Stimulated activated CD4-positive, alpha-beta T cell treated with anti-CD3 and anti-CD28 coated beads, Interleukin-4, amount 100 ng/mL, for 4 hours (primary cell): ENCODE results near the gene PTPRCAP.
A peak's percentile ranks its signal among the peaks of the same experiment; 100 is the strongest.
"Not testable (repeated sequence)": the region's sequence is repeated elsewhere in the genome, so short reads cannot be mapped to it uniquely, and the experiment has no call there.

Experiments used
- DNase-seq, 2 experiments: peaks; one replicate each; pipeline ENCODE4 v3.0.0-alpha.2; 2020

Gene PTPRCAP

DNA sequence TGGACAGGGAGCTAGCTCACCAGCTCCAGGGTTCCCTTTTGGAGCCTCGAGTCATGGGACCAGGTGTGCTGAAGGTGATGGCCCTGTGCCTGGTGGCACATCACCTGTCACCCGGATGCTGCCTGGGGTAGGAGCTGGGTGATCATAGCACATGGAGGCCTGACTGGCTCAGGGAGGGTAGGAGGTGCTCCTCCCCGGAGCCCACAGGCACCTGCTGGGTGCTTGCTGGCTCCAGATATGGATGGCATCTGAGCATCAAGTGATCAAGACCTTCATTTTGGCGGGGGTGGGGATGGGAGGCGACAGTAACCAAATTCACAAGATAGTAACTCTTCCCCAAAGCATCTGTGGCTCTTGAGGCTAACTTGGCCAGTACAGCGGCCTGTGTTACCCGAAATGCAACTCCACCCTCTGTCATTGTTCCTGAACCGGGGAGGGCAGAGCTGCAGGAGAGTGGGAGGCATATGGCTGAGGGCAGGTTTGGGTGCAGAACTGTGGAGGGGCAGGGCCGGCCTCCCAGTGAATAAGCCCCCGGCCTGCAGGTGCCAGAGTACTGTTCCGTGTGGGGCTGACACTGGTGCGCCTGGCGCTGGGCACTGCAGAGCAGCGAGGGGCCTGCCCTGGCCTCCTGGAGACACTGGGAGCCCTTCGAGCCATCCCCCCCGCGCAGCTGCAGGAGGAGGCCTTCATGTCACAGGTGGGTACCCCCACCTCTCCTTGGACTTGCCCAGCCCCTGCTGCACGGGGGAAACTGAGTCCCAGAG is 28.9 kb downstream of the PTPRCAP start:
- DNase-seq = no peak

DNA sequence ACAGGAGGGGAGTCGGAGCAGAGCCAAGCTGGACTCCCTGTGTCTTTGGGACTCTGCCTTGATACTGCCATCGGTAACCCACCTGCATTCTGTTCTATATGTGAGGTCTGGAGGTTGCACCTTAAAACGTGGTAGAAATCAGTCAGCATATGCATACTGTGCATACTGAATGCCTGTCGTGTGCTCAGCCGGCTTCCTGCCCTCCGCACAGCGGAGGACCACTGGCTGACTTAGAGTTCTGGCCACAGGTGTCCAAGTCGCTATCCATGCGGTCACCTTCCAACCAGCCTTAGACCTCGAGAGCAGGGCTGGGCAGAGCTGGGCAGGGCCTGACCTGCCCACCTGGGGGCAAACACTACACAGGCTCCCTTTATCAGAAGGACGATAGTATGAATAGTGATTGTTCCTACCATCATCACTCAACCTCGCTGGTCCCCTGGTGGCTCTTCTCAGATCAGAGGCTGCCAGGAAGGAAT is 29.8 kb downstream of the PTPRCAP start:
- DNase-seq = no peak

DNA sequence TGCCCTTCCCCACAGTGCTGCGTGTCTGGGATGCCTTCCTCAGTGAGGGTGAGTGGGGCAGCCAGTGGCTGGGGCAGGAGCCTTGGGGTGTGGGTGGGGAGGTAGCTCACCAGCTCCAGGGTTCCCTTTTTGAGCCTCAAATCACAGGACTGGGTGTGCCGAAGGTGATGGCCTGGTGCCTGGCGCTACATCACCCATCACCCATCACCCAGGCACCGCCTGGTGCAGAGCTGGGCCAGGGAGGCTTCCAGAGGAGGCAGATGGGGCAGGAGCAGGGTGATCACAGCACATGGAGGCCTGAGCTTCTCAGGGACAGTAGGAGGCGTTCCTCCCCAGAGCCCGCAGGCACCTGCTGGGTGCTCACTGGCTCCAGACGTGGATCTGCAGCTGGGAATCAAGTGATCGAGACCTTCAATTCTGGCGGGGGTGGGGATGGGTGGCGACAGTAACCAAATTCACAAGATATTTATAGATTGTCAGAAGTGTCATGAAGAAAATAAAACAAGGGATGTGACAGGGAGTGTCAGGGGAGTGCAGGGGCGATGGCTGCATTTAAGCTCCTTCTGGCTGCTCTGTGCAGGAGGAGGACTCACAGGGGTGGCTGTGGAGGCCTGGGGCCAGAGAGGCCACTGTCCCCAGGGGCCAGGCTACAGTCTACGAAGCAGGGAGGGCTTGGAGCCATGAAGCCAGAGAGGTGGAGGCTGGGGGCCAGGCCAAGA is 30.4 kb downstream of the PTPRCAP start:
- no peak for DNase-seq

DNA sequence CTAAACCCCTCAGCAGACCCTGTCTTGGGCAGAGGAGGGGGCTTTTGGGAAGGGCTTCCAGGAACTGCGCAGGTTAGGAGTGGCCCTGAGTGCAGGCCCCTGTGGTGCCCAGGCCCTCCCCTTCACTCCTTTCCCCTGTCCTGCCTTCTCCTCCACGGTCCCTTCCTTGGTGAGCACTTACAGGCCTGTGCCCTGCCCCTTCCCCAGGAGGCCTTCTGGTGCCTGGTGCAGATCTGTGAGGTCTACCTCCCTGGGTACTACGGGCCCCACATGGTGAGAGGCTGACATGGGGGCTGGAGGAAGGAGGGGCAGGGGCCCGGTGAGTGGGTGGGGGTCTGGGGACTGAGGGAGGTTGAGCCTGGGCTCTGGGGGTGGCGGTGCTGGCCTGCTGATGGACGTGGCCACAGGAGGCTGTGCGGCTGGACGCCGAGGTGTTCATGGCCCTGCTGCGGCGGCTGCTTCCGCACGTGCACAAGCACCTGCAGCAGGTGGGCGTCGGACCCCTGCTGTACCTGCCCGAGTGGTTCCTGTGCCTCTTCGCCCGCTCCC is 31.0 kb downstream of the PTPRCAP start:
- no peak for DNase-seq

DNA sequence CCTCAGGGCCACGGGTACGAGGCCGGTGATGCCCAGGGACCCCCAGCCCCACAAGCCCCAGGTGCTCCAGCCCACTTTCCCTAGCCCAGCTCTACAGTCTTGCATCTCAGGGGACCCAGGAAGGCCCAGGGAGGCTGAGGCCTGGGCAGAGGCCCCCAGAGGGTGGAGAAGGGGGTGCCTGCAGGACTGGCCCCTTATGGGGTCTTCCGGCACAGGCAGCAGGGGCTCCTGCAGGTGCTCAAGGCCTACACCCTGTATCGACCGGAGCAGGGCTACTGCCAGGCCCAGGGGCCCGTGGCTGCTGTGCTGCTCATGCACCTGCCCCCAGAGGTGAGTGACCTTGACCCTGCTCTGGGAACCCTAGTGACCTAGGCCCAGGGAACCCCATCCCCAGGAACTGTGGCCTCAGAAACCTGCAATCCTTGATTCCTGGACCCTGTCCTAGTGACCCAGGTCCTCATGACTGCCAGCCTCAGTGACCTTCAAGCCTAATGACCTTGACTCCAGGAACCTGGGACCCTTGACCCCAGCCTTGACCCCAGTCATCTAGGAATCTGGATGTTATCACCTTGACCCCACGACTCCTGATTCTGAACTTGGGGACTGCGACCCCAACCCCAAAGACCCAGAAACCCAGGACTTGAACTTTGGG is 31.7 kb downstream of the PTPRCAP start:
- DNase-seq = no peak

DNA sequence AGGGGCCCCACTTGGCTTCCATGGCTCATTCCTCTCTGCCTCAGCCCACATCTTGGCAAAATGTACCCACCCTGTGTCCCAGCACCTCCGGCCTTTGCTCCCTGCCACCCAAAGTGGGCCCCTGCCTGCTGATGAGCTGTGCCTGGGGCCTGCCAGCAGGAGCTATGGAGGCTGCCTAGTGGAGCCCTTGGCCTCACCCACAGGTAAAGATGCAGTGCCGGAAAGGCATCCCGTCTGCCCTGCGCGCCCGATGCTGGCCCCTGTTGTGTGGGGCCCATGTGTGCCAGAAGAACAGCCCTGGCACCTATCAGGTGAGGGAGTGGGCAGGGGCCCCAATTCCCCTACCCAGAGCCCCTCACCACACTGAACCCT is 32.3 kb downstream of the PTPRCAP start:
- no peak for DNase-seq

DNA sequence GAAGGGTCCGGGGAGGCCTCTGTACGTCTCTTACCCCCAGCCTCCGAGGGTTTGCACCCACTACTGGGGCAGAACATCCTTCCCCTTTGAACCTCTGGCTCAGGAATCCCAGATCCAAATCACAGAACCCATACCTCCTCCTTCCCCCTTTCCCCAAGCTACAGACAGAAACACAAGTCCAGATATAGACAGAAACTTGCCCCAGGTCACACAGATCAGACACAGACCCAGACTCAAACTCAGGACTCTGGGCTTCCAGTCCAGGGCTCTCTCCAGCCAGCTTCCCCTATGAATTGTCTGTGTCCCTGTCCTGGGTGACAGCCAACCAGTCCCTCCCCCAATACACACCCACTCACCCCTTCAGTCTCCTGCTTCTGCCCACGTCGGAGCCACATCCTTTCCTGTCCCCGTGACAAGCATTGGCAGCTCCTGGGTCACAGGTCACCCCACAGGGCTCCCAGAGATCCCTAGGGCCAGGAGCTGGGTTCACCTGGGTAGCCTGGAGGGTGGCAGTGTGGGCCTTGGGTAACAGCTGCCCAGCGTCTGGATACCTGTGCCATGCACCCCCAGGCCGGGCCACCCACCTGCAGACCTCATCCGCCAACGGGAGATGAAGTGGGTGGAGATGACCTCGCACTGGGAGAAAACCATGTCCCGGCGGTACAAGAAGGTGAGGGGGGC is 32.8 kb downstream of the PTPRCAP start:
- DNase-seq = peak; percentile 47 to 64

DNA sequence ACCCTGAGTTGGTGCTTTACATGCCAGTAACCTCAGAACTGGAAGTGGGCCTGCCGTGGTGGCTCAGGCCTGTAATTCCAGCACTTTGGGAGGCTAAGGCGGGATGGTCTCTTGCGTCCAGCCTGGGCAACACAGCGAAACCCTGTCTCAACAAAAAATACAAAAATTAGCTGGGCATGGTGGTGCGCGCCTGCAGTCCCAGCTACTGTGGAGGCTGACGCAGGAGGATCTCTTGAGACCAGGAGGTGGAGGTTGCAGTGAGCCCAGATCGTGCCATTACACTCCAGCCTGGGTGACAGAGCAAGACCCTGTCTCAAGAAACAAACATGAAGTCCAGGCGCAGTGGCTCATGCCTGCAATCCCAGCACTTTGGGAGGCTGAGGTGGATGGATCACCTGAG is 34.4 kb downstream of the PTPRCAP start:
- DNase-seq = not testable (repeated sequence)

DNA sequence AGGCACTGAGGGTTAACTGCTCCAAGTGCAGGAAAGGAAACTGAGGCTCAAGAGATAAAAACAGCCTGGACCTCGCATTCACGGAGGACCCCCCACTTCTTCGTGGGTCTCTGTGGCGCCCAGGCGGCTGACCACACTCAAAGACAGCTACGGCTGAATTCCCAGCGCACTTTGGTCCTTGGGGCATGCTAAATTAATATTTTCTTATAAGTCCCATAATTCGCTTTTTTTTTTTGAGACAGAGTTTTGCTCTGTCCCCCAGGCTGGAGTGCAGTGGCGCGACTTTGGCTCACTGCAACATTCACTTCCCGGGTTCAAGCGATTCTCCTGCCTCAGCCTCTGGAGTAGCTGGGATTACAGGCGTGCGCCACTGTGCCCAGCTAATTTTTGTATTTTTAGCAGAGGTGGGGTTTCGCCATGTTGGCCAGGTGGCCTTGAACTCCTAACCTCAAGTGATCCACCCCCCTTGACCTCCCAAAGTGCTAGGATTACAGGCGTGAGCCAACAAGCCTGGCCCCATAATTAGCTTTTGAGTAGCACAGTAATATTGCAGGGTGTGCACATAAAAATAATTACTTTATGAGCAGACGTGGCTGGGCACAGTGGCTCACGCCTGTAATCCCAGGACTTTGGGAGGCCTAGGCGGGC is 35.2 kb downstream of the PTPRCAP start:
- DNase-seq = not testable (repeated sequence)

DNA sequence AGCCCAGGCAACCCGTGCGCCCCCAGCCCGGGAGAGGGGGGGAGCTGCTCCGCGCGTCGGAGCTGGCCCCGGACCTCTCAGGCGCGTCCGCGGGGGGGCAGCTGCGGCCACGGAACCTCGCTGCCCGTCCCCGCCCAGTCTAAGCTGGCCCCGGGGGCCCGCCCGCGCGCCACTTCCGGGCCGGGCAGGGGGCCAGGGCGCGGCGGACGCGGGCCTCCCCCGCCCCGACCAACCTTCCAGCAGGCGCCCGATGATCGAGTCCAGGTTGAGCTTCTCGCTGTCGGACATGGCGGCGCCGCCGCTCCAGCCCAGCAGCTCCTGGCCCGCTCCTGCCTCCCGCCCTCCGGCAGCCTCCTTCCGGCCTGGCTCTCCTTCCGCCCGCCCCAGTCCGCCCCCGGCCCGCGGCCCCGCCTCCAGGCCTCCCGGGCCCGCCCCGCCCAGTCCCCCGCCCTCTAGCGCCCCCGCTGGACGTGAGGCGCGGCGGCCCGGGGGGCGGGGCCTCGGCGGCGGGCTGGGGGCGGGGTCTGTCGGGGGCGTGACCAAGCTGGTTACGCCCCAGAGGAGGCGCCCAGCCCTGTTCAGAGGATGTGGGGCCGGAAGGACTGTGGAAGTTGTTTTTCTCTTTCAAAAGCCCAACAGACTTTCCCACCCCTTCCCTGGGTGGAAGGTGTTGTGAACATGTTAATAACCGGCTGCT is 35.8 kb downstream of the PTPRCAP start, which contains the start of gene PPP1CA:
PPP1CA (minus strand) TSS at position 364 of the 697 bp plus-strand sequence; CDS start at position 288, 76 bp downstream.
- DNase-seq = peak; percentile 85 to 94

DNA sequence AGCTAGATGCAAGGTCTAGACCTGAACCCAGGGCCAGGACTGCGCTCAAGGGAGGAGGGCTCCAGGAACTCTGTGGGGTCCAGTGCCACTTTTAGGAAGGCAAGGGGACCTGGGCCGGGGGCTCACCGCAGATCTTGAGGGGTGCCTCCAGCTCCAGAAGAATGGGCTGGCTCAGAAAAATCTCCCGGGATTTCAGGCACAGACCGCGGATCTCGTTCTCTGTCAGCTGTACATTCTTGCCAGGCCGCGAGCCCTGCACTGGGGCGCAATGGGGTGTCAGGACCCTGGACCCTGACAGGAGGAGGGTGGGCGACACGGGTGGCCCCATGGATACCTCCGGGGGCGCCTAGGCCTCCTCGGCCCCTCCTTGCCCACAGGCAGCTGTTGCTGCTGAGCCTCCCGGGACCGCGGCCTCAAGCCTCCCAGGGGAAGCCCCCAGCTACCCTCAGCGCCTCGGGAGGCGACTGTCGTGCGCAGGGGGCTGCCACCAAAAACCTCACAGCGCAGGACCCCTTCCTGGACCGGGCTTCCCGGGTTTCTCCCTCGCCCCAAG is 36.5 kb downstream of the PTPRCAP start:
- DNase-seq = no peak

DNA sequence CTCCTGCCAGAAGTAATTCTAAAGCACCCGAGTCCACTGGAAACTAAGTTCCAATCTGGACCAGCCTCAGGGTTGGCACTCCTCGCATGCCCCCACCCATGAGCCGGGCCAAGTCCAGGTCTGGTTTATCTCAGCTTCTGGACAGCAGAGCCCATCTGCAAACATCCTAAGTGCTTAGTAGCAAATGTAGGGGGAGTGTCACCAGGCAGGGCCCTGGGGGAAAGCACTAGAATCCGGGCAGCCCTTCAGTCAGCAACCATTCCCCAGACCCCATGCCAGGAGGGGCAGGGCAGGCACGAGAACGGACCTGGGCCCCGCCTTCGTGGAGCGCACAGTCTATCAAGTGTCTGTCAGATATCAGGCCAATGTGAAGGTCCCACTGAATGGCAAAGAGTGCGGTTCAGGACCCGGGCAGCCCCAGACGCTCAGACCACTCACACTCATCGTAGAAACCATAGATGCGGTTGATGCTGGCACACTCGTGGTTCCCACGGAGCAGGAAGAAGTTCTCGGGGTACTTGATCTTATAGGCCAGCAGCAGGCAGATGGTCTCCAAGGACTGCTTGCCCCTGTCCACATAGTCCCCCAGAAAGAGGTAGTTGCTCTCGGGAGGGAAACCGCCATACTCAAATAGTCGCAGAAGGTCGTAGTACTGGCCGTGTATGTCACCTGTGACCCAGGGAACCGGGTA is 37.1 kb downstream of the PTPRCAP start:
- no peak for DNase-seq

DNA sequence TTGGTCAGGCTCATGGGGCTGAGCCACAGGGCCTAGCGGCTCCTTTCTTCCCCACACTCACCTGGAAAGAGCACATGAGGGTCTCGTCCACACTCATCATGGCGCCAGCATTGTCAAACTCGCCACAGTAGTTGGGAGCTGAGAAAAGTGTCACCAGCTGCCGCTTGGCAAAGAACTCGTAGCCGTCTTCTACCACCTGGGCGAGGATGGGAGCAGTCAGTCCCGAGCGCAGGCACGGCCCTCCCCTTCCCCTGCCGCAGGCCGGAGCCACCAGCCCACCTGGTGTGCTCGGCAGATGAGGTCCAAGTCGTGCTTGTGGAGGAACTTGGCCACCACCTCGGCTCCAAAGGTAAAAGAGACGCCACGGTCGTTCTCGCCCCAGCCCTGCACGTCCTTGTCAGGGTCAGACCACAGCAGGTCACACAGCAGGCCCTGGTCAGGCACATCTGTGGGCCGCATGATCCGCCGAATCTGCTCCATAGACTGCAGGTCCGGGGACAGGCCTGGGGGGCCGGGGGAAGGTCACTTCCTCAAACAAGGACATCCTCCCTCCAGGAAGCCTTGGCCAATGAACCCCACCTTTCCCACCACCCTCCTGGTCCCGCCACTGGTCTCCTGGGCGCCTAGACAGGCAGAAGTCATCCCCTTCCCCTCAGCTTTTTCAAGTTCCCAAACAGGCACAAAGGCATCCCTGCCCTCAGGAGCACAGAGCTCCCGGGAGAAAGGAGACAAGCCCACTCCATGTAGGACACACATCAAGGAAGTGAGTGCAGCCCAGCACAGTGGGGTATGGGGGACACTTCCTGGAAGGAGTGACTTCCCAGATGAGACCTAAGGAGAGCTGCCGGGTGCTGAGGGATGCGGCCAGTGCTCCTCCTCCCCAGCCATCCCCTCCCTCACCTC is 38.6 kb downstream of the PTPRCAP start:
- no peak for DNase-seq

DNA sequence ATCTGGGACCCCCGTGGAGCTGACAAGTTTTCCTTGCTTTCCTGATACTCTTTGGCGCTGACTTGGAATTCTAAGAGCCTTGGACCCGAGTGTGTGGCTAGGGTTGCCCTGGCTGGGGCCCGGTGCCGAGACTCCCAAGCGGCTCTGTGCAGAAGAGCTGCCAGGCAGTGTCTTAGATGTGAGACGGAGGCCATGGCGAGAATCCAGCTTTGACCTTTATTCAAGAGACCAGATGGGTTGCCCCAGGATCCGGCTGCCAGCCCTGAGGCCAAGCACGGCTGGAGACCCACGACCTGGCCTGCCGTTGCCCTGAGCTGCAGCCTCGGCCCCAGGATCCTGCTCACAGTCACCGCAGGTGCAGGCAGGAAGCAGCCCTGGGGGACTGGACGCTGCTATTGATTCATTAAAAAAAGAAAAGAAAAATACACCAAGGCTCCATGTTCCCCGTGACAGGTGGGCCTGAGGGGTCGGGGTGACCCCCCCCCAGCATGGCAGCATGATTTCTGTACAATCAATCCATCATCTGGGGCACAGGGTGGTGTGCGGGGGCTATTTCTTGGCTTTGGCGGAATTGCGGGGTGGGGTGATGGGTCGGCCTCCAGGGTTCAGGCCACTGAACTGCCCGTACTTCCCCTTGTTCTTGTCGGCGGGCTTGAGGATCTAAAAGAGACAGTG is 39.4 kb downstream of the PTPRCAP start:
- DNase-seq = no peak

DNA sequence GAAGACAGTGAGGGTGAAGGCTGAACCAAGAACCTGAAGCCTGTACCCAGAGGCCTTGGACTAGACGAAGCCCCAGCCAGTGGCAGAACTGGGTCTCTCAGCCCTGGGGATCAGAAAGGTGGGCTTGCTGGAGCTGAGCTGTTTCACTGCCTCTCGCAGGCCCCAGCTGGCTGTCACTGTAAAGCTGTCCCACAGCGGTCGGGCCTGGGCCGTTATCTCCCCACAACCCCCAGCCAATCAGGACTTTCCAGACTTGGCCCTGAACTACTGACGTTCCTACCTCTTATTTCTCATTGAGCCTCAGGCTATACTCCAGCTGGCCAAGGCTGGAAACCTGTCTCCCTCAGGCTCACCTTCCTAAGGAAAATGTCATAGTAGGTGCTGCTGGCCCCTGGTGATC is 39.9 kb downstream of the PTPRCAP start:
- DNase-seq = no peak

DNA sequence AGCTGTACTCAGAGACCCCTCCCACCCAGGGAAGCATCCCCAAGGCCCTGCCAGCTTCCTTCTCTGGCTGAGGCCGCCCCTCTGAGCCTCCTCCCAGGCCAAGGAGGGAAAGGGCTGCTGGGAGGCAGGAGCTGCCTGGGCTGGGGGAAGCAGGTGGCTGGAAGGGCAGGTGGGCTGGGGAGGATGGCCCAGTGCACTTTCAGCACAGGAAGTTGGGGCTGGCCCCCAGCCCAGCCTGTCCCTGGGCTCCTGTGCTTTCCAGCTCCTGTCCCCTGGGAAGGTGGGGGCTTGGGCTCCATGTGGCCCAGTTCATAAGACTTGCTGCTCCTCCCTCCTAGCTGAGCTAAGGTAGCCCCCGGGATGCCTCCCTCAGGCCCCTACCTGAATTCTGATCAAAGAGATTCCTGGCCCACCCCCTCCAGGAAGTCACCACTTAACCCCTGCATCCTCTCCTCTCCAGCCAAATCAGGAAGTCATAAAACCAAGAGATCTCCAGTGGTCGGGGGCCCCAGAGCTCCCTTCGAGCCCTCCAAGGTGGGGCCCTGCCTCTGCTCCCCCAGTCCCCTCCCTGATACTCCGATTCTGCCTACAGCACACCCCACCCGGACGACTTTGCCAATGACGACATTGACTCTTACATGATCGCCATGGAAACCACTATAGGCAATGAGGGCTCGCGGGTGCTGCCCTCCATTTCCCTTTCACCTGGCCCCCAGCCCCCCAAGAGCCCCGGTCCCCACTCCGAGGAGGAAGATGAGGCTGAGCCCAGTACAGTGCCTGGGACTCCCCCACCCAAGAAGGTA is 40.7 kb downstream of the PTPRCAP start:
- no peak for DNase-seq

DNA sequence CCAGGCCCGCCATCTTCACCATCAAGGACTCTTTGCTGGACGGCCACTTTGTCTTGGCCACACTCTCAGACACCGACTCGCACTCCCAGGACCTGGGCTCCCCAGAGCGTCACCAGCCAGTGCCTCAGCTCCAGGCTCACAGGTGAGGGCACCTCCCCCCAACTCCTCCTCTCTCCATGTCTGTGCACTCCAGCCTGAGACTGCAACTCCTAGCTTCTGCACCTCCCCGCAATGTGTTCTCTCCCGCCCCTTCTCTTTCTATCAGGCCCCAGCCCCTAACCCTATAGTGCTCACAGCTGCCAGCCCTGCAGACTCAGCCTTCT is 41.3 kb downstream of the PTPRCAP start:
- no peak for DNase-seq

DNA sequence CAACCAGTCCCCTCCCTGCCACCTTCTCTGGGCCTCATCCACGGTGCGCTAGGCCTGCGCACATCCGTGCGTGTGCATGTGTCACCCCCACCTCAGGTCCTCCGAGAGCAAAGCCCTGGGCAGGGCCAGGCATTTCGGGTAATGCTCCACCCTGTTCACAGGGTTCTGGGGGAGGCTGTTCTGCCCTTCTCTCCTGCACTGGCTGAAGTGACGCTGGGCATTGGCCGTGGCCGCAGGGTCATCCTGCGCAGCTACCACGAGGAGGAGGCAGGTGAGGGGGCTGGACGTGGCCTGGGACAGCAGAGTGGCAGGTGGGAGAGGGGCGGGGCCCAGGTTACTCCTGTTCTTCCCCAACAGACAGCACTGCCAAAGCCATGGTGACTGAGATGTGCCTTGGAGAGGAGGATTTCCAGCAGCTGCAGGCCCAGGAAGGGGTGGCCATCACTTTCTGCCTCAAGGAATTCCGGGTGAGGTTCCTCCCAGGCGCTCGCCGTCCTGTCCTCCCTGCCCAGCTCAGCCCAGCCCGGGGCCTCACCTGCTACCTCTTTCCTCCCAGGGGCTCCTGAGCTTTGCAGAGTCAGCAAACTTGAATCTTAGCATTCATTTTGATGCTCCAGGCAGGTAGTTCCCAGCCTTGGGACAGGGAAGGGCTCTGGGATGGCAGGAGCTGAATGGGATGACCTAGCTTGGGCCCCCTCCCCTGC is 41.8 kb downstream of the PTPRCAP start:
- no peak for DNase-seq
